ENCODE measurements around the gene MICU1. TPM values are rescaled to one million over a fixed set of nuclear protein-coding genes. Genes with fewer than 3 reads are reported as not detected.
"Not testable (repeated sequence)": the region's sequence is repeated elsewhere in the genome, so short reads cannot be mapped to it uniquely, and the experiment has no call there.

MICU1 gene
- polyA plus RNA-seq, 1 donor = 54.6 TPM

DNA sequence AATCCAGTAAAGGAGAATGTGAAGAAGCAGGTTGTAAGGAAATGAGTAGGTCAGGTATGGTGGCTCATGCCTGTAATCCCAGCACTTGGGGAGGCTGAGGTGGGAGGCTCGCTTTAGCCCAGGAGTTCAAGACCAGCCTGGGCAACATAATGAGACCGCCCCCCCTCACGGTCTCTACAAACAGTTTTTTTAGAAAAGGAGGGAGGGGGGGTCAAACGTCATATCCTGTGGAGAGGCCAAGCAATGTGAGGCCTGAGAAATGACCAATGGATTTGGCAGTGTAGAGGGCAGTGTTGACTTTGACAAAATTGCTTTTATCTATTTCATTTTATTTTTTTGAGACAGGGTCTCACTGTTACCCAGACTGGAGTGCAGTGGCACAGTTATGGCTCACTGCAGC, 268.9 kb downstream of the MICU1 start:
- no CpG with 5 or more reads among the region's 4 CpGs for WGBS (ENCODE audit: insufficient coverage, low lambda C conversion rate)
- Histone ChIP-seq H3K4me3 (ENCODE audit: low read length) (no peak overlapping the region), H3K9me3 (ENCODE audit: control insufficient read depth, low read depth, low read length) (no peaks in the 10 kb centered on the region), H3K27me3 (ENCODE audit: control insufficient read depth, insufficient read depth, low read length) (no peaks in the 10 kb centered on the region), H3K4me1 (ENCODE audit: control insufficient read depth, insufficient read depth, low read length) (peaks cover 9% of the 10 kb centered on the region), H3K27ac (ENCODE audit: low read length) (no peak overlapping the region), H3K36me3 (ENCODE audit: control insufficient read depth, insufficient read depth, low read length) (peaks cover 5% of the 10 kb centered on the region)
- DNase-seq = no peak

DNA sequence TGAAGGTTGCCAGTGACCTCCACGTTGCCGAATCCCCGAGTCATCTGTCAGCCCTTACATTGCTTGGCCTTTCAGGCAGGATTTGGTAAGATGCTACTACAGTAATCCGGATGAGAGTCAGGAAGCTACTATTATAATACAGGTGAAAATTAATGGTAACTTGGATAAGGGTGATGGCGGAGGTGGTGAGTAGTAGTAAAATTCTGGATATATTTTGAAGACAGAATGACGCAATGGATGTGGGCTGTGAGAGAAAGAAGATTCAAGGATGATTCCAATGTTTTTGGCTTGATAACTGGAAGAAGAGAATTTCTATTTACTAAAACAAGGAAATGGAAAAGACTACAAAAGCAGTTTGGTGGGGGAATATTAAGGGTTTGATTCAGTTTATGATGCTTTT, 269.8 kb downstream of the MICU1 start:
- Histone ChIP-seq H3K27ac (ENCODE audit: low read length) (no peak overlapping the region), H3K27me3 (ENCODE audit: control insufficient read depth, insufficient read depth, low read length) (no peaks in the 10 kb centered on the region), H3K36me3 (ENCODE audit: control insufficient read depth, insufficient read depth, low read length) (peaks cover 12% of the 10 kb centered on the region), H3K9me3 (ENCODE audit: control insufficient read depth, low read depth, low read length) (no peaks in the 10 kb centered on the region), H3K4me3 (ENCODE audit: low read length) (no peak overlapping the region), H3K4me1 (ENCODE audit: control insufficient read depth, insufficient read depth, low read length) (peaks cover 9% of the 10 kb centered on the region)
- no peak for DNase-seq
- 100% methylated on average over 3 of the region's 6 CpGs for WGBS (ENCODE audit: insufficient coverage, low lambda C conversion rate)

DNA sequence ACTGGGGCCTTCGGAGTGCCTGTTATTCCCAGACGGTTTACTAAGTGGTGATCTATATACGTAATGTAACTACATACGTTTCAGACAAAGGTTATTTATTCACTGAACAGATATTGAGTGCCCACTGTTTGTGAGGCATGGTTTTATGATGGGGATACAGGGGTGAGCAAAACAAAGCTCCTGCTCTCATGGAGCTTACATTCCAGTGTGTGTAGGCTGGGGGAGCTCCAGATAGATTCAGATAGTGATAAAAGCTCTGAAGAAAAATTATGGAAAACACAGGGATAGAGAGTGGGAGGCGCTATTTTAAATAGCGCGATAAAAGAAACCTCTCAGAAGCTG, 270.7 kb downstream of the MICU1 start:
- no CpG with 5 or more reads among the region's 7 CpGs for WGBS (ENCODE audit: insufficient coverage, low lambda C conversion rate)
- no peaks in the 10 kb centered on the region for H3K9me3 ChIP-seq (ENCODE audit: control insufficient read depth, low read depth, low read length)
- peak overlapping the region; percentile 98 for H3K27ac ChIP-seq (ENCODE audit: low read length)
- peaks cover 9% of the 10 kb centered on the region for H3K4me1 ChIP-seq (ENCODE audit: control insufficient read depth, insufficient read depth, low read length)
- H3K4me3 ChIP-seq (ENCODE audit: low read length) = peak overlapping the region; percentile 89
- H3K27me3 ChIP-seq (ENCODE audit: control insufficient read depth, insufficient read depth, low read length) = no peaks in the 10 kb centered on the region
- DNase-seq = no peak
- peaks cover 21% of the 10 kb centered on the region for H3K36me3 ChIP-seq (ENCODE audit: control insufficient read depth, insufficient read depth, low read length)

DNA sequence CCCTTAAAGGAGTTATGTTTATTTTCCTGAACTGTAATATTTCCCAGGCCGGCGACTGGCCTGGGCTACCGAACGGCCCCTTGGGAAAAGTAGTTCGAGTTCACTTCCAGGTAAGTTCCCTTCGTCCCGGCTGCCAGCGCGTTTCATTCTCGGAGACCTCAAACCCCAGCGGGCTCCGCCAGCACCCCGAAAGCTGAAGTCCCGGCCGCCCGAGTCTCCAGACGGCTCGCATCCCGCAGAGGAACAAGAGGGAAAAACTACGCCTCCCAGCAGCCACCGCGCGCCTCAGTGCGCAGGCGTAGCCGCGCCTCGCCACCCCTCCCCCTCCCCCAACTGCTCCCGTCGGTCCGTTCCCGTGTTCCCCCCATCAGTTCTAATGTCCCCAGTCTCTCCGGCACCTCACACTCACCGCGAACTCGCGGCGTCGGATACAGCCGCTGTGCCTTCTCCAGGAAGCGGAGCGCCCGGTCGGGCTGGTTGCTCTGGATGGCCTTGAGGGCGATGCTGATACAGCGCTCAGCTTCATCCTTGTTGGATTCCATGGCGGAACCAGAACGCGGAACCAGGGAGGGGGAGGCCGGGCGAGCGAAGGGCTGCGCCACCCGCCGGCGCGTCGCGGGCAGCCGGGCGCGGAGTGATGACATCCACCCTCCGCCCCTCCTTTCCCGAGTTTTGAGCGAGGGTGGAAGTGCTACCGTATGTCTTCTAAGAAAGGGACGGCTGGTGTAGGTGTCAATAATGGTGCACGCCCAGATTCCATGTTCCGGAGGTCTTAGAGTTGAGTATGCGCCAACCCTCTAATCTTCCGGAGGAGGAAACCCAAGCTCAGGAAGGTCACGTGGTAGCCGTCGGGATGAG, 271.3 kb downstream of the MICU1 start, which contains the start of gene DNAJB12:
DNAJB12 (minus strand) TSS at position 564 of the 858 bp plus-strand sequence; CDS start at position 542, 22 bp downstream.
- DNase-seq = peak; percentile 94 to 99
- no CpG with 5 or more reads among the region's 74 CpGs for WGBS (ENCODE audit: insufficient coverage, low lambda C conversion rate)
- Histone ChIP-seq H3K4me3 (ENCODE audit: low read length) (peak within 1 kb of the TSS; percentile 89), H3K27me3 (ENCODE audit: control insufficient read depth, insufficient read depth, low read length) (no peaks in the 10 kb centered on the region), H3K36me3 (ENCODE audit: control insufficient read depth, insufficient read depth, low read length) (peaks cover 26% of the 10 kb centered on the region), H3K9me3 (ENCODE audit: control insufficient read depth, low read depth, low read length) (no peaks in the 10 kb centered on the region), H3K4me1 (ENCODE audit: control insufficient read depth, insufficient read depth, low read length) (peaks cover 9% of the 10 kb centered on the region), H3K27ac (ENCODE audit: low read length) (peak within 1 kb of the TSS; percentile 98)

DNA sequence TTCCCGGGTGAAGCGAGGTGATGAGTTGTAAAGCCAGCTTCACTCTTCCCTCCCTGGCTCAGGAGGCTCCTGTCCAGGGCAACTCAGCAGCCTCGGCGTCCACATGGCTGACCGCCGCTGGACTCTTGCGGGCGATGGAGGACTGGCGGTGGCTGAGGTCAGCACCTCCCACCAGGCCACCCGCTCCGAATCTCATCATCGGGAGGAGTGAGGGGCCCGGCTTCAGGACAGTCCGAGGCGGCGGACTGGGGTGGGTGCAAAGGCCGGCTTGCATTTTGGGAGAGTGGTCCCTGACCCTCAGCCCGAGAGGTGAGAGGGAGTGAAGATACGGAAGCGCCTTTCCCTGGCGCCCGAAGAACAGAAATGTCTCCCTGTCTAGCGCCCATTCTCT, 271.9 kb downstream of the MICU1 start:
- H3K4me1 ChIP-seq (ENCODE audit: control insufficient read depth, insufficient read depth, low read length) = peaks cover 9% of the 10 kb centered on the region
- no CpG with 5 or more reads among the region's 23 CpGs for WGBS (ENCODE audit: insufficient coverage, low lambda C conversion rate)
- H3K36me3 ChIP-seq (ENCODE audit: control insufficient read depth, insufficient read depth, low read length) = peaks cover 32% of the 10 kb centered on the region
- H3K9me3 ChIP-seq (ENCODE audit: control insufficient read depth, low read depth, low read length) = no peaks in the 10 kb centered on the region
- H3K27me3 ChIP-seq (ENCODE audit: control insufficient read depth, insufficient read depth, low read length) = no peaks in the 10 kb centered on the region
- DNase-seq = no peak
- H3K4me3 ChIP-seq (ENCODE audit: low read length) = peak overlapping the region; percentile 89
- peak overlapping the region; percentile 98 for H3K27ac ChIP-seq (ENCODE audit: low read length)

DNA sequence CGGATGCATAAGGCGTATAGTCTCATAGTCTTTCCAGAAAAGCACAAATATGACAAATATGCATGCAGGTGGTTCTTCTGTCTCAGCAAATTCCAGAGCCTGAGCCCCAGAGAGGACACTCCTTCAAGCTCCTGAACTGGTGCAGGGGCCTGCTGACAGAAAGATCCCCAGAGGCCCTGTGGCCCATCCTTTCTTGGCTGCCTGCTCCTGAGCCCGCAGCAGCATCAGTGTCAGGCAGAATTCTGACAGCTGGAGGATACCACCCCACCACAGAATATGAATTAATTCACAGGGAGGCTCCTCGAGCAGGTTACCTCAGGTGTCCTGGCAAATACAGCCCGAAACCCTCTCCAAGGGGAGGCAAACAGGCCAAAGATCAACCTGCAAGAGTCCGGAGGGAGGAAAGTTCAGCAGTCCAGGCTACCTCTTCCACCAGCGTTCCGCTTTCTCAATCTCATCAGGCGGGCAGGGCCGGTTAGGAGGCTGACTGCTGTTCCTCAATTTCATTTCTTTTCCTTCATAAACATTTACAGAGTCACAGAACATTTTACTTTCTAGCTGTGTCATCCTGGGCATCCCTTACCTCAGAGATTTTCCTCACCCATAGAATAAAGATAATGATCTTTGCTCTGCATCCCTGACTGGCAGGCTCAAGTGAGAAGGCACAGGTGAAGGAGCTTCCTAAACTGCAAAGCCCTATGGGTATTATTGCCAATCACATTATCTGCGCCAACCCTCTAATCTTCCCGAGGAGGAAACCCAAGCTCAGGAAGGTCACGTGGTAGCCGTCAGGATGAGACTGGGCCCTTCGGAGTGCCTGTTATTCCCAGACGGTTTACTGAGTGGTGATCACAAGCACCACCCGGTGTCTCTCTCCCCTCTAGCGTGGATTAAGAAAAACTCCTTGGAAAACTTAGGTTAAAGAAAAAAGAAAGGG, 272.6 kb downstream of the MICU1 start:
- Histone ChIP-seq H3K36me3 (ENCODE audit: control insufficient read depth, insufficient read depth, low read length) (peaks cover 38% of the 10 kb centered on the region), H3K9me3 (ENCODE audit: control insufficient read depth, low read depth, low read length) (no peaks in the 10 kb centered on the region), H3K4me3 (ENCODE audit: low read length) (peak overlapping the region; percentile 89), H3K27ac (ENCODE audit: low read length) (peak overlapping the region; percentile 98), H3K27me3 (ENCODE audit: control insufficient read depth, insufficient read depth, low read length) (no peaks in the 10 kb centered on the region), H3K4me1 (ENCODE audit: control insufficient read depth, insufficient read depth, low read length) (peaks cover 9% of the 10 kb centered on the region)
- 20% methylated on average over 2 of the region's 18 CpGs for WGBS (ENCODE audit: insufficient coverage, low lambda C conversion rate)
- DNase-seq = peak in 1 of 2 donors; percentile 51

DNA sequence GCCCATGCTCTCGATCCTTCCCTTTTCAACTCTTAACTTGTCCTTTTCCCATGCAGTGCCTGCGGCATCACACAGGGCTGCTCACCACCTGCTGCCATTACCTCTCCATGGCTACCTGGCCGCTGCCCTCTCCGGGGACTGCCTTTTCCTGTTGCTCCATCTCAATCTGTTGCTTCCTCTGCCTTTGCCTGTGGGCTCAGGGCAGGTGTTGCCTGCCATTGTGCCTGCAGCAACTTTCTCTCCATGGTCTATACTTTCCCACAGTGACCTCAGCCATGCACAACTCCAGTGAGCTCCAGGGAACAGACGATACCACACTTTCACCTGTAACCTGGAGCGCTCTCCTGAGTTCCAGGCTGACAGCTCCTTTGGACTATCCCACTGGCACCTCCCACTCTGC, 274.4 kb downstream of the MICU1 start:
- H3K4me1 ChIP-seq (ENCODE audit: control insufficient read depth, insufficient read depth, low read length) = peaks cover 9% of the 10 kb centered on the region
- no peaks in the 10 kb centered on the region for H3K27me3 ChIP-seq (ENCODE audit: control insufficient read depth, insufficient read depth, low read length)
- H3K36me3 ChIP-seq (ENCODE audit: control insufficient read depth, insufficient read depth, low read length) = peaks cover 41% of the 10 kb centered on the region
- WGBS (ENCODE audit: insufficient coverage, low lambda C conversion rate) = no CpG with 5 or more reads among the region's 6 CpGs
- no peaks in the 10 kb centered on the region for H3K9me3 ChIP-seq (ENCODE audit: control insufficient read depth, low read depth, low read length)
- no peak for DNase-seq
- no peak overlapping the region for H3K4me3 ChIP-seq (ENCODE audit: low read length)
- no peak overlapping the region for H3K27ac ChIP-seq (ENCODE audit: low read length)

DNA sequence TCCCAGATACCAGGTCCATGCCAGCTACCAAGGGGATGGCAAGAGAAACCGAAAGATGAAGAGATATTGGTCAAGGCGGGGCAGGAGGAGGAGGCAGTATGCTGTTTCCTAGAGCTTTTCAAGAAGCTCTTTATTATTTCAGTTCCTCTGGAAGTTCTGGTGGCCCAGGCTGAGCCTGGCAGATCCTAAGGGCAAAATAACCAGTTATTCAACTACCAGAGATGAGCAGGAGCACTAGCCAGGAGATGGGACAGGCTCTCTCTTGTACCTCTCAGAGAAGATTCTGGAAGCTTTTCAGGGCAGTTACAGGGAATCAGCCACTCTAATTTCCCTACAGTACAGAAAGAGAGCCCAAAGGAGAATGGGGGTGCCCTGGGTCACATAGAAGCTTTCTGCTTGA, 276.4 kb downstream of the MICU1 start:
- 90% methylated on average over 2 of the region's 2 CpGs for WGBS (ENCODE audit: insufficient coverage, low lambda C conversion rate)
- Histone ChIP-seq H3K27ac (ENCODE audit: low read length) (no peak overlapping the region), H3K36me3 (ENCODE audit: control insufficient read depth, insufficient read depth, low read length) (peaks cover 48% of the 10 kb centered on the region), H3K4me3 (ENCODE audit: low read length) (no peak overlapping the region), H3K9me3 (ENCODE audit: control insufficient read depth, low read depth, low read length) (no peaks in the 10 kb centered on the region), H3K4me1 (ENCODE audit: control insufficient read depth, insufficient read depth, low read length) (peaks cover 9% of the 10 kb centered on the region), H3K27me3 (ENCODE audit: control insufficient read depth, insufficient read depth, low read length) (no peaks in the 10 kb centered on the region)
- DNase-seq = no peak

DNA sequence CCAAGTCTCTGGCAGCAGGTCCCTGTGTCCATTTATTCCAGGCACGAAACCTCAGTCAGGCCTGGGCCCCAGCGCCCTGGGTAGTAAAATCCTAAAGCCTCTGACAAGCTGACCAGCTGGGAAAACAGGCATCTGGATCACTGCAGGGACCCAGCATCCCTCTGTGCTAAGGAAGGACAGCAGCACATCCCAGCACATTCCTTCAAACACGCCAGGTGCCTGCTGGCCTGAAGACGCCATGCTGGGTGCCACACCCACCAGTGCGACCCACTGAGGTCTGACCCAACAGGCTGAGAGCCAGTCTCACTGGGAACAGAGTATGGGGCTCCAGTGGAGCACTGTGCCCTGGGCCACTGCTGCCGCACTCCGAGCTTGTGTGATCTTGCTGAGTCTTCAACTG, 277.6 kb downstream of the MICU1 start:
- Histone ChIP-seq H3K36me3 (ENCODE audit: control insufficient read depth, insufficient read depth, low read length) (peaks cover 56% of the 10 kb centered on the region), H3K9me3 (ENCODE audit: control insufficient read depth, low read depth, low read length) (no peaks in the 10 kb centered on the region), H3K27me3 (ENCODE audit: control insufficient read depth, insufficient read depth, low read length) (no peaks in the 10 kb centered on the region), H3K4me3 (ENCODE audit: low read length) (no peak overlapping the region), H3K4me1 (ENCODE audit: control insufficient read depth, insufficient read depth, low read length) (peaks cover 9% of the 10 kb centered on the region), H3K27ac (ENCODE audit: low read length) (no peak overlapping the region)
- no CpG with 5 or more reads among the region's 7 CpGs for WGBS (ENCODE audit: insufficient coverage, low lambda C conversion rate)
- no peak for DNase-seq

DNA sequence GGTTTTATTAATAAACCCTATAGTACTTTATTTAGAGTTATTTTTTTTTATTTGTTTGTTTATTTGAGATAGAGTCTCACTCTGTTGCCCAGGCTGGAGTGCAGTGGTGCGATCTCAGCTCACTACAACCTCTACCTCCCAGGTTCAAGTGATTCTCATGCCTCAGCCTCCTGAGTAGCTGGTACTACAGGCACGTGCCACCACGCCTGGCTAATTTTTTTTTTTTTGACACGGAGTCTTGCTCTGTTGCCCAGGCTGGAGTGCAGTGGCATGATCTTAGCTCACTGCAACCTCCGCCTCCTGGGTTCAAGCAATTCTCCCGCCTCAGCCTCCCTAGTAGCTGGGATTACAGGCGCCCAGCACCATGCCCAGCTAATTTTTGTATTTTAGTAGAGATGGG, 279.8 kb downstream of the MICU1 start:
- no CpG with 5 or more reads among the region's 7 CpGs for WGBS (ENCODE audit: insufficient coverage, low lambda C conversion rate)
- H3K9me3 ChIP-seq (ENCODE audit: control insufficient read depth, low read depth, low read length); H3K4me3 ChIP-seq (ENCODE audit: low read length); H3K4me1 ChIP-seq (ENCODE audit: control insufficient read depth, insufficient read depth, low read length); DNase-seq; H3K27me3 ChIP-seq (ENCODE audit: control insufficient read depth, insufficient read depth, low read length); H3K27ac ChIP-seq (ENCODE audit: low read length): not testable (repeated sequence)
- peaks cover 63% of the 10 kb centered on the region for H3K36me3 ChIP-seq (ENCODE audit: control insufficient read depth, insufficient read depth, low read length)

Measured in large intestine (tissue), 3 donors.